G401.6 (cell line): ENCODE data around the gene PTPA.
"Not testable (repeated sequence)": the region's sequence is repeated elsewhere in the genome, so short reads cannot be mapped to it uniquely, and the experiment has no call there.

Experiments
- FAIRE-seq: peaks from 2 replicates; lab custom pipeline; 2012; peaks lifted over from hg19 to GRCh38; lab: Jason Lieb, UNC

The PTPA gene

DNA sequence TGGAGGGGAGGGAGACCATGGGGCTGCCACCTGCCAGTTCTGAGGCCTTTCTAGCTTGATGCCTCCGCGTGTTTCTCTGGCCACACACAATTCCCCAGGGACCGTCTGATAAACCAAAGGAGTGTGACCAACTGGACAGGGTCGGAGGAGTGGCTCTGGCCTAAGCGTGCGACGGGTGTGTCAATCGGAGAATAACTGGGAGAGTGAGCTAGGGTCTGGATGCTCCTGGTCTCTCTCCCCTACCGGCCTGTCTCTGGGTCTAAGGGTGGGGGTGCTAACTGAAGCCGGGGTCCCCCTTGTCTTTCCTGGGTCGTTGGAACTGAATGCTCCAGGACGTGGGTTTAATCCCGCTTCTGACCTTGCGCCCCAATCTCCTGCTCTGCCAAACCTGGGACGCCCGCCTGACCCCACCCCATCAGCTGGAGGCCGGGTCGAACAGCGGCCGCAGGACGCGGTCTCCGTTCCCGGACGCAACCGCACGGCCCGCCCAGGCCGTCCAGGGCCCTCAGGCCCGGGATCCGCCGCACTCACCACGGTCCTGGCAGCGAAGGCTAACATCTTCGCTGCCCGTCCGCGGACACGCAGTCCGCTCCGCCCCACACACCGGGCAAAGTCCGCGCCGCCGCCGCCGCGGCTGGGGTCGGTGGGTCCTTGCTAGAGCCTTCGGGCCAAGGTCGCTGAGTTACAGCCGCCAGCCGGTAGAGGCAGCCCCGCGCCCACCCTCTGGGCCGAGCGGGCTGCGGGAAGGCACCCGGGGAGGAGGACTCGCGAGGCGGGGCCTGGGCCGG is 1.1 kb upstream of the PTPA start:
- no peak for FAIRE-seq

- FAIRE-seq: no peak
Measured at GRCh38 chr9:129111528-129112151, 425 bp downstream of the PTPA start.

DNA sequence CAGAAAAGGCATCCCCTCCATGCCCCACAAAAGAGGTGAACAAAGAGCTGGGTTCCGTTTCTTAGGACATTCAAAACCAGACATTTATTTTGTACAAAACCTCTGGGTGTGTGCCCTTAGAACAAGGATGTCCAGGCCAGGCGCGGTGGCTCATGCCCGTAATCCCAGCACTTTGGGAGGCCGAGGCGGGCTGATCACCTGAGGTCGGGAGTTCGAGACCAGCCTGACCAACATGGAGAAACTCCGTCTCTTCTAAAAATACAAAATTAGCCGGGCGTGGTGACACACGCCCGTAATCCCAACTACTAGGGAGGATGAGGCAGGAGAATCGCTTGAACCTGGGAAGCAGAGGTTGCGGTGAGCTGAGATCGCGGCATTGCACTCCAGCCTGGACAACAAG is 1.3 kb downstream of the PTPA start:
- FAIRE-seq: not testable (repeated sequence)

- FAIRE-seq: no peak
Measured at GRCh38 chr9:129113645-129114304, 2.6 kb downstream of the PTPA start.

DNA sequence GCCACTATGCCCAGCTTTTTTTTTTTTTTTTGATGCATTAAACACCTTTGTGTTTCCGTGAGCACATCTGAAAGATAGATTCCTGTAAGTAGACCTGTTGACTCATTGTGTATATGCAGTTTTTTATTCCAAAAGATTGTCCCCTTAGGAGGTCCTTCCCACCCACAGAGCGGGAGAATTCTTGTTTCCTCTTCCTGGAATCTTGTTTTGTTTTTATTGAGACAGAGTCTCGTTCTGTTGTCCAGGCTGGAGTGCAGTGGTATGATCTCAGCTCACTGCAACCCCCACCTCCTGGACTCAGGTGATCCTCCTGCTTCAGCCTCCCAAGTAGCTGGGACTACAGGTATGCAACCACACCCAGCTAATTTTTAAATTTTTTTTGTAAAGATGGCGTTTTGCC is 7.6 kb downstream of the PTPA start:
- FAIRE-seq: no peak

DNA sequence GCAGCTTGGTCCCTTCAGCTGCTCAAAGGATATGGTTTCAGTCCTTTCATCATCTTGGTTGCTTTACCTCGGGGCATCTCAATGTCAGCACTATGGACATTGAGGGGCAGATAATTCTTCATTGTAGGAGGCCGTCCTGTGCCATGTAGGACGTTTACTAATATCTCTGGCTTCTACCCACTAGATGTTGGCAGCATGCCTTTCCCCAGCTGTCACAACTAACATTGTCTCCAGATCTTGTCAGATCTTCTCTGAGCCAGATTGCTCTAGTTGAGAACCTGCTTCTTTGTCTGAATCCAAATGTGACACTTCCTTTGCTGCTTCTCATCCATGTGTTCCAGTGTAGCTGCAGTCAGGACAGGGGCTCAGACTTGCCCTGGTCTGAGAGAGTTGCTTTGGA is 10.3 kb downstream of the PTPA start:
- no peak for FAIRE-seq

- no peak for FAIRE-seq
Measured at GRCh38 chr9:129122133-129122532, 10.9 kb downstream of the PTPA start.

DNA sequence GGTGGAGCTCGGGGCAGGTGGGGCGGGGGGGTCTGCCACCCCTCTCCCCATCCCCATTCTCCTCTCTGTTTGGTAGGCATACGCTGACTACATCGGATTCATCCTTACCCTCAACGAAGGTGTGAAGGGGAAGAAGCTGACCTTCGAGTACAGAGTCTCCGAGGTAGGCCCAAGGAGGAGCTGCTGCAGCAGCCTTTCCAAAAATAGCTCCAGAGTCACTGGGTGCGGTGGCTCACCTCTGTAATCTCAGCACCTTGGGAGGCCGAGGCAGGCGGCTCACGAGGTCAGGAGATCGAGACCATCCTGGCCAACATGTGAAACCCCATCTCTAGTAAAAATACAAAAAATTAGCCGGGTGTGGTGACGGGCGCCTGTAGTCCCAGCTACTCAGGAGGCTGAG is 11.8 kb downstream of the PTPA start:
- not testable (repeated sequence) for FAIRE-seq

GRCh38 chr9:129124506-129125069 is 13.4 kb downstream of the PTPA start:
- FAIRE-seq: no peak

DNA sequence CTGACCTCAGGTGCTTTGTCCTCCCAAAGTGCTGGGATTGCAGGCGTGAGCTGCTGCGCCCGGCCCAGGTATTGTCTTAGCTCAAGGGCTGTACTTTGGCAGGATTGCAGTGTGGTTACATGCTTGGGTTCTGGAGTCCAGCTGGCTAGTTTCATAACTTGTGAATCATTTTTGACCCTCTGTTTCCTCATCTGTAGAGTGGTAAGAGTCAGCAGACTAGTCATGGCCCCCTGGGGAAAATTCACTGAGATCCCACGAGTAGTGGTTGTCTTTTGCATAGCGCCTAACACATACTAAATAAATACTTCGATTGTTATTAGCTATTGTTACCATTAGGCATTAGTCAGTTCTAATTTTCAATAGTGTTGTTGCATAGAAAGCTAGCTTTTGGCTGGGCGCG is 14.3 kb downstream of the PTPA start:
- FAIRE-seq: no peak

- no peak for FAIRE-seq
Measured at GRCh38 chr9:129126749-129127618, 15.8 kb downstream of the PTPA start.

GRCh38 chr9:129128689-129129088 is 17.5 kb downstream of the PTPA start:
- no peak for FAIRE-seq

GRCh38 chr9:129130271-129130670 is 19.1 kb downstream of the PTPA start:
- FAIRE-seq: not testable (repeated sequence)

DNA sequence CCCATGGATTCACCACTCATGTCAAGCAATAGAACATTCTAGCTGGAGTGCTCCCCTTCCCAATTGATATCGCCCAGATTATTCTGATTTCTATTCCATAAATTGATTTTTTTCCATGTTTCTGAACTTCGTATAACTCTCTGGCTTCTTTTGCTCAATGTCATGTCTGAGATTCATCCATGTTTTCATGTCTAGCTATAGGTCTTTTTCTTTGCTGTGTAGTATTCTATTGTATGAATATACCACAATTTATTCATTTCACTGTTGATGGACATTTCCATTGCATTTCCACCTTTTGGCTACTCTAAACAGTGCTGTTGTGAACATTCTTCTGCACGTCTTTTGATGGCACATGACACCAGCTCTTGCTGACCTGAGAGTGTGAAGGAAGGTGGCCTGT is 19.6 kb downstream of the PTPA start:
- FAIRE-seq: no peak

- FAIRE-seq: peak; percentile 60
Measured at GRCh38 chr9:129131300-129132145, 20.3 kb downstream of the PTPA start.

DNA sequence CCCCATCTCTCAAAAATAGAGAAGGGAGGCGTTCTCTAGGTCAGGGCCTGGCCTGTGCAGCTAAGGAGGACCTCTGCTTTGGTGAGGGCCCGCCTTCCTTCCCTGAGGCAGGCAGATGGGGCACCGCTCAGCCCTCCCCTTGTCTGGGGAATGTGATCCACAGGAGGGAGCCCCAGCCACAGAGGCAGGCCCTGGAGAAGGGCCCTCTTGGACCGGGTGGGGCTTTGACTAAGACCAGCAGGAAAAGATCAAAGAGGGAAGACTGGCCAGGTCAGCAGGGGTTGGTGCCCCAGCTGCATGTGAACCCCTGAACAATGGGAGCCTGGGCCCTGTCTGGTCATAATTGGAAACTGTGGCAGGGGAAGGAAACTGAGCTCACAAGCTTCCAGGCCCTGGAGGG is 21.9 kb downstream of the PTPA start:
- FAIRE-seq: no peak

DNA sequence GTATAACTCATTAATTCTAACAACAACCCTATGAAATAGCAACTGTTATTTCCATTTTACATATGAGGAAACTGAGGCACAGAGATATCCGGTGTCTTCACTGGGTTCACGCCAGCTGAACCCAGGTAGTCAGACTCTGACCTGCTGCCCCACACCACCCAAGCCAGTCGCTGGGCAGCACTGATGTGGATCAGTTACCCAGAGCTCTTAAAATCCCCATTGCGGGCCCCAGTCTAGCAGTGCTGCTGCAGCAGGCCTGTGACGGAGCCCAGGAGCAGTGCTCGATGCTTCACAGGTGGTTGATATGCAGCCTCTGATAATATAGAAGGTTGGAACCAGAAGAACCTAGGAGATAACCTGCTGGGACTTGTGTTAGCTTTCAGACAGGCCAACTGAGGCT is 24.3 kb downstream of the PTPA start:
- FAIRE-seq: no peak

GRCh38 chr9:129136446-129137035 is 25.3 kb downstream of the PTPA start:
- FAIRE-seq: no peak

- FAIRE-seq: no peak
Measured at GRCh38 chr9:129137292-129138143, 26.3 kb downstream of the PTPA start.

- no peak for FAIRE-seq
Measured at GRCh38 chr9:129138144-129138462, 26.9 kb downstream of the PTPA start.
